HCT116 (cell line): ENCODE measurements around the gene BCKDHB. TPM values are rescaled to one million over a fixed set of nuclear protein-coding genes. Genes with fewer than 3 reads are reported as not detected.

Experiments used
- ATAC-seq: fragments of 200-7000 bp; cut with Tn5 transposase; 2 replicates; pipeline ENCODE4 v1.9.1; 2020; ENCODE audit warnings: mild to moderate bottlenecking, moderate library complexity
- BruUV-seq: library from RNA; stranded (reverse); fragments of 400-500 nt; replicated peaks from 2 replicates; lab custom pipeline; 2021; lab: Mats Ljungman, UMichigan
- CTCF ChIA-PET: fragments of 300-600 bp; sonication (Branson Sonifier 250); formaldehyde crosslinking; loops from one replicate; lab custom pipeline; 2021; ENCODE audit warnings: antibody characterized with exemption; lab: Charles Lee
- POLR2A ChIA-PET: fragments of 300-600, 350-600 bp; sonication (Branson Sonifier 250); formaldehyde crosslinking; loops from one replicate; lab custom pipeline; 2021; ENCODE audit warnings: antibody characterized with exemption; lab: Charles Lee
- RAD21 ChIA-PET, 2 experiments: fragments of 300-600 bp; sonication (Branson Sonifier 250); formaldehyde crosslinking; loops; one replicate each; lab custom pipeline; 2023; ENCODE audit warnings: low total read pairs in 2 of 2; ENCODE audit not compliant: uncharacterized antibody in 2 of 2, unreplicated experiment in 2 of 2, low non-redundant PET in 1 of 2; lab: Charles Lee
- DNase-seq: peaks from one replicate; pipeline ENCODE4 v3.0.0-alpha.2; 2010; ENCODE audit warnings: low read depth, low spot score
- H2AFZ ChIP-seq: fragments of 200-600 bp; shearing (Covaris generic), sonication (generic); 2 replicates; pipeline ENCODE4 v1.6.1; 2017; ENCODE audit warnings: low read depth, mixed run types, mixed read lengths, antibody characterized with exemption, low read length; ENCODE audit not compliant: poor library complexity, severe bottlenecking
- H3K27ac ChIP-seq: 2 replicates; pipeline ENCODE4 v1.5.1; 2012; ENCODE audit warnings: low read depth, low read length
- H3K27me3 ChIP-seq: fragments of 200-600 bp; sonication (generic); 2 replicates; pipeline ENCODE4 v1.6.1; 2016; ENCODE audit warnings: mixed run types, low read length, mixed read lengths; ENCODE audit not compliant: insufficient read depth
- H3K36me3 ChIP-seq, 2 experiments: fragments of 200-500 bp in 1 of 2; fragments of 200-600 bp in 1 of 2; sonication (Bioruptor generic) in 1 of 2; sonication (generic) in 1 of 2; 2 replicates each; pipeline versions ENCODE4 v1.5.1 to v1.6.1; 2014 to 2016; ENCODE audit warnings: low read length in 2 of 2, inconsistent platforms in 1 of 2, mixed read lengths in 1 of 2, mixed run types in 1 of 2; ENCODE audit not compliant: insufficient read depth in 2 of 2, control insufficient read depth in 1 of 2
- H3K4me1 ChIP-seq, 2 experiments: fragments of 200-600 bp in 1 of 2; sonication (generic) in 1 of 2; 2 replicates each; pipeline versions ENCODE4 v1.5.1 to v1.6.1; 2012 to 2017; ENCODE audit warnings: low read length in 2 of 2, inconsistent platforms in 1 of 2, mild to moderate bottlenecking in 1 of 2, mixed read lengths in 1 of 2, mixed run types in 1 of 2, moderate library complexity in 1 of 2; ENCODE audit not compliant: insufficient read depth in 2 of 2, control insufficient read depth in 1 of 2
- H3K4me2 ChIP-seq: fragments of 200-600 bp; sonication (generic); 2 replicates; pipeline ENCODE4 v1.6.1; 2017; ENCODE audit warnings: mixed run types, low read length, mixed read lengths
- H3K4me3 ChIP-seq, 2 experiments: fragments of 200-600 bp in 1 of 2; sonication (generic) in 1 of 2; replicated peaks in 1 of 2; 2 replicates each; pipeline ENCODE4 v1.5.1; 2011 to 2016; ENCODE audit warnings: low read length in 2 of 2, control low read depth in 1 of 2, low read depth in 1 of 2, mild to moderate bottlenecking in 1 of 2, mixed read lengths in 1 of 2, mixed run types in 1 of 2
- H3K79me2 ChIP-seq: fragments of 200-600 bp; sonication (generic); 2 replicates; pipeline ENCODE4 v1.6.1; 2017; ENCODE audit warnings: mild to moderate bottlenecking, mixed run types, low read length, moderate library complexity, mixed read lengths; ENCODE audit not compliant: insufficient read depth
- H3K9ac ChIP-seq: fragments of 200-600 bp; sonication (generic); 2 replicates; pipeline ENCODE4 v1.6.1; 2016; ENCODE audit warnings: low read length, mixed read lengths
- H3K9me2 ChIP-seq: fragments of 200-600 bp; sonication (generic), shearing (Covaris generic); 2 replicates; pipeline ENCODE4 v1.6.1; 2017; ENCODE audit warnings: mixed run types, mild to moderate bottlenecking, moderate library complexity; ENCODE audit not compliant: insufficient read depth
- H3K9me3 ChIP-seq, 2 experiments: fragments of 200-500 bp in 1 of 2; fragments of 200-600 bp in 1 of 2; sonication (Bioruptor generic) in 1 of 2; sonication (generic) in 1 of 2; 2 replicates each; pipeline ENCODE4 v1.6.1; 2014 to 2017; ENCODE audit warnings: low read length in 2 of 2, mixed read lengths in 2 of 2, inconsistent platforms in 1 of 2, low read depth in 1 of 2, mild to moderate bottlenecking in 1 of 2, mixed run types in 1 of 2, moderate library complexity in 1 of 2; ENCODE audit not compliant: control insufficient read depth in 1 of 2, insufficient read depth in 1 of 2
- H4K20me1 ChIP-seq: fragments of 200-600 bp; sonication (generic), shearing (Covaris generic); 2 replicates; pipeline ENCODE4 v1.6.1; 2017; ENCODE audit warnings: mixed run types, mild to moderate bottlenecking, moderate library complexity; ENCODE audit not compliant: insufficient read depth
- CBX3 ChIP-seq: IDR thresholded peaks from 2 replicates; pipeline ENCODE4 v1.6.1; 2012; ENCODE audit warnings: low read depth
- CEBPB ChIP-seq: IDR thresholded peaks from 2 replicates; pipeline ENCODE4 v1.6.1; 2012; ENCODE audit warnings: low read depth
- EGR1 ChIP-seq: IDR thresholded peaks from 2 replicates; pipeline ENCODE4 v1.6.1; 2012; ENCODE audit warnings: low read depth
- ELF1 ChIP-seq: IDR thresholded peaks from 2 replicates; pipeline ENCODE4 v1.6.1; 2012; ENCODE audit warnings: low read depth, borderline replicate concordance
- EZH2phosphoT487 ChIP-seq: fragments of 200-600 bp; IDR thresholded peaks from 2 replicates; pipeline ENCODE4 v1.6.1; 2018; ENCODE audit warnings: antibody characterized with exemption, borderline replicate concordance
- JUND ChIP-seq: IDR thresholded peaks from 2 replicates; pipeline ENCODE4 v1.6.1; 2012
- MAX ChIP-seq: IDR thresholded peaks from 2 replicates; pipeline ENCODE4 v1.6.1; 2012
- POLR2AphosphoS5 ChIP-seq: IDR thresholded peaks from 2 replicates; pipeline ENCODE4 v1.6.1; 2011; ENCODE audit warnings: mild to moderate bottlenecking, low read depth, low read length, moderate library complexity
- SP1 ChIP-seq: IDR thresholded peaks from 2 replicates; pipeline ENCODE4 v1.6.1; 2012; ENCODE audit warnings: low read depth
- SRF ChIP-seq: IDR thresholded peaks from 2 replicates; pipeline ENCODE4 v1.6.1; 2012; ENCODE audit warnings: low read depth
- YY1 ChIP-seq: IDR thresholded peaks from 2 replicates; pipeline ENCODE4 v1.6.1; 2011; ENCODE audit warnings: low read length, low read depth, moderate library complexity, mild to moderate bottlenecking; ENCODE audit not compliant: insufficient replicate concordance; ENCODE audit errors: extremely low read depth
- ZBTB33 ChIP-seq: IDR thresholded peaks from 2 replicates; pipeline ENCODE4 v1.6.1; 2011; ENCODE audit warnings: mild to moderate bottlenecking, low read length, moderate library complexity; ENCODE audit not compliant: insufficient replicate concordance; ENCODE audit errors: extremely low read depth
- ZNF274 ChIP-seq: fragments of 200-500 bp; sonication (Bioruptor generic); IDR thresholded peaks from 2 replicates; pipeline ENCODE4 v1.6.1; 2014; ENCODE audit warnings: mild to moderate bottlenecking, low read depth, low read length, inconsistent platforms
- intact Hi-C: fragments of 100-400 bp; cut with micrococcal nuclease; formaldehyde crosslinking; loops from 2 replicates; pipeline ENCODE4 v1.10.0; 2022
- total RNA-seq: library from RNA; stranded (reverse); gene quantifications from one replicate; pipeline ENCODE4 v1.2.1, GENCODE V29; 2021; ENCODE audit not compliant: unreplicated experiment
- TF ChIP-seq, protein P1 (sequence below), 3 experiments: fragments of 200-600 bp in 1 of 3; sonication (generic) in 1 of 3; IDR thresholded peaks in 2 of 3; conservative IDR thresholded peaks in 1 of 3; 2 replicates each; pipeline ENCODE4 v1.5.1; 2012 to 2017; ENCODE audit warnings: low read depth in 2 of 3, low read length in 2 of 3, antibody characterized with exemption in 1 of 3, borderline replicate concordance in 1 of 3, control low read depth in 1 of 3, mild to moderate bottlenecking in 1 of 3, mixed read lengths in 1 of 3, mixed run types in 1 of 3, moderate library complexity in 1 of 3; ENCODE audit not compliant: insufficient read depth in 1 of 3

BCKDHB gene
- total RNA-seq, 1 experiment from 2014 or later = 11.2 TPM

- no TSS peak for BruUV-seq
- CTCF ChIA-PET = interaction anchor here (0.7 kb wide), 1 partner anchor 1587 kb away, joined by 4 read pairs; no protein-coding TSS in a partner anchor
Measured at GRCh38 chr6:80335121-80335531, 228.7 kb downstream of the BCKDHB start.

More at GRCh38 chr6:80335121-80335531, 228.7 kb downstream of the BCKDHB start:
- no peaks in the 10 kb centered on the region for H3K9me3 ChIP-seq
- intact Hi-C loops = loop anchor here (5.0 to 10.0 kb wide), 3 partner anchors 122 to 1417 kb away; partner anchors contain the start of gene TENT5A
- H3K9ac ChIP-seq = no peak overlapping the region
- no peak for TF ChIP-seq YY1
- TF ChIP-seq CBX3 = no peak
- TF ChIP-seq JUND = no peak
- TF ChIP-seq ZBTB33 = no peak
- TF ChIP-seq SRF = no peak
- TF ChIP-seq, protein P1, sequence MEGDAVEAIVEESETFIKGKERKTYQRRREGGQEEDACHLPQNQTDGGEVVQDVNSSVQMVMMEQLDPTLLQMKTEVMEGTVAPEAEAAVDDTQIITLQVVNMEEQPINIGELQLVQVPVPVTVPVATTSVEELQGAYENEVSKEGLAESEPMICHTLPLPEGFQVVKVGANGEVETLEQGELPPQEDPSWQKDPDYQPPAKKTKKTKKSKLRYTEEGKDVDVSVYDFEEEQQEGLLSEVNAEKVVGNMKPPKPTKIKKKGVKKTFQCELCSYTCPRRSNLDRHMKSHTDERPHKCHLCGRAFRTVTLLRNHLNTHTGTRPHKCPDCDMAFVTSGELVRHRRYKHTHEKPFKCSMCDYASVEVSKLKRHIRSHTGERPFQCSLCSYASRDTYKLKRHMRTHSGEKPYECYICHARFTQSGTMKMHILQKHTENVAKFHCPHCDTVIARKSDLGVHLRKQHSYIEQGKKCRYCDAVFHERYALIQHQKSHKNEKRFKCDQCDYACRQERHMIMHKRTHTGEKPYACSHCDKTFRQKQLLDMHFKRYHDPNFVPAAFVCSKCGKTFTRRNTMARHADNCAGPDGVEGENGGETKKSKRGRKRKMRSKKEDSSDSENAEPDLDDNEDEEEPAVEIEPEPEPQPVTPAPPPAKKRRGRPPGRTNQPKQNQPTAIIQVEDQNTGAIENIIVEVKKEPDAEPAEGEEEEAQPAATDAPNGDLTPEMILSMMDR (IDR thresholded peaks at IDR 0.05 in 2 of 3, conservative IDR thresholded peaks at IDR 0.05 in 1 of 3; ENCODE audit: borderline replicate concordance in 1 of 3, insufficient read depth in 1 of 3, low read depth in 2 of 3, low read length in 2 of 3) = no peak
- no peak for TF ChIP-seq MAX
- no peak for TF ChIP-seq ZNF274
- no peak for TF ChIP-seq ELF1
- no peak for TF ChIP-seq EZH2phosphoT487
- no peak for TF ChIP-seq SP1
- TF ChIP-seq CEBPB = no peak
- no peak for TF ChIP-seq POLR2AphosphoS5
- no peak for TF ChIP-seq EGR1
- ChIA-PET POLR2A (no interaction called here), RAD21 (no interaction called here)
- no peak overlapping the region for H3K4me3 ChIP-seq
- H3K36me3 ChIP-seq = no peaks in the 10 kb centered on the region
- no peaks in the 10 kb centered on the region for H3K27me3 ChIP-seq
- no peaks in the 10 kb centered on the region for H4K20me1 ChIP-seq
- H2AFZ ChIP-seq = no peak overlapping the region
- H3K4me1 ChIP-seq = no peaks in the 10 kb centered on the region
- no peak overlapping the region for H3K27ac ChIP-seq
- ATAC-seq = no peak
- no peaks in the 10 kb centered on the region for H3K9me2 ChIP-seq
- no peaks in the 10 kb centered on the region for H3K79me2 ChIP-seq
- no peak overlapping the region for H3K4me2 ChIP-seq
- no peak for DNase-seq
